ENCODE data around the gene C9. TPM values are rescaled to one million over a fixed set of nuclear protein-coding genes. Genes with fewer than 3 reads are reported as not detected.

C9 gene
- total and polyA plus RNA-seq, 2 of the 4 experiments (the other 2 are of a cell fraction): not detected

DNA sequence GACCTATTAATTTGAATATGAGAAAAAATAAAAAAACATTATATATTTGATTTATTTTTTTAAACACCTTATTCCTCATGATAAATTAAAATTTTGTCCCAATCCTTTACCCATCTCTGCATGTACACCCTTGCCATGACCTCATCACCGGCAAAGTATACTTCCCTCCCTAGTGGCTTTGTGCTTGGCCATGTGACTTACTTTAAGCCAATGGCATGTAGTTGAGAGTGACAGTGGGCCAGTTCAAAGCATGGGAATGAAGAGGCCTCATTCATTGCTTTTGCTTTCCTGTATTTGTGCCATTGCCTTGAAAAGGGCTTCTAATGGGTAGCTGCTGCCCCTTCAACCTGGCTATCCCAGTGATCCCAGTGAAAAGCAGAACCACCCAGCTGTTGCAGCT is 31.2 kb downstream of the C9 start:
- Histone ChIP-seq H3K14ac (replicated peaks; ENCODE audit: low read depth, low read length) (no peak overlapping the region), H2BK20ac (ENCODE audit: low read depth, low read length) (no peak overlapping the region), H3K27me3 (ENCODE audit: control insufficient read depth, insufficient read depth, low read length) (peaks cover 11% of the 10 kb centered on the region; the same call in 1 of the 2 replicates), H3K9me1 (ENCODE audit: insufficient read depth, low read length) (no peaks in the 10 kb centered on the region), H4K20me1 (ENCODE audit: insufficient read depth, low read length) (no peaks in the 10 kb centered on the region), H2AK9ac (replicated peaks; ENCODE audit: low read depth, low read length, poor library complexity) (no peak overlapping the region), H2AFZ (replicated peaks; ENCODE audit: low read length, poor library complexity) (no peak overlapping the region), H3K9ac (ENCODE audit: low read depth, low read length) (no peak overlapping the region), H3K36me3 (ENCODE audit: control insufficient read depth, insufficient read depth, low read length) (no peaks in the 10 kb centered on the region), H3K4me2 (ENCODE audit: low read depth, low read length) (no peak overlapping the region), H3K4me3 (ENCODE audit: insufficient read depth, low read depth, low read length) (no peak overlapping the region), H4K5ac (ENCODE audit: low read depth, low read length) (no peak overlapping the region), H3K23ac (ENCODE audit: low read depth, low read length) (no peak overlapping the region), H2BK120ac (ENCODE audit: low read depth, low read length) (no peak overlapping the region), H2BK15ac (ENCODE audit: low read depth, low read length) (no peak overlapping the region), H3K79me1 (ENCODE audit: low read depth in 1 of 2, low read length in 2 of 2) (no peaks in the 10 kb centered on the region), H3K27ac (ENCODE audit: insufficient read depth, low read length) (no peak overlapping the region), H2BK5ac (ENCODE audit: low read depth, low read length, poor library complexity, severe bottlenecking) (no peak overlapping the region), H3K4me1 (ENCODE audit: control insufficient read depth, insufficient read depth, low read length) (no peaks in the 10 kb centered on the region), H2AK5ac (ENCODE audit: low read depth, low read length) (no peak overlapping the region), H3K18ac (ENCODE audit: low read depth, low read length) (no peak overlapping the region), H3K4ac (ENCODE audit: low read depth, low read length) (no peak overlapping the region), H4K8ac (ENCODE audit: low read depth in 2 of 2, low read length in 2 of 2) (no peak overlapping the region), H3K9me3 (ENCODE audit: control insufficient read depth, insufficient read depth, low read length) (no peaks in the 10 kb centered on the region), H3K56ac (ENCODE audit: extremely low read depth, insufficient read depth, low read length) (no peak overlapping the region), H4K91ac (ENCODE audit: insufficient read depth, low read depth, low read length) (no peak overlapping the region)
- WGBS, 2 experiments (ENCODE audit: extremely low coverage in 2 of 2, insufficient read length in 1 of 2): no CpG with 5 or more reads among the region's 1 CpG
- POLR2A ChIA-PET (ENCODE audit: unreplicated experiment): no interaction called here
- TF ChIP-seq CEBPB (IDR thresholded peaks at IDR 0.05; ENCODE audit: low read depth, low read length): no peak
- TF ChIP-seq CHD1 (IDR thresholded peaks at IDR 0.05; ENCODE audit: low read depth, low read length): no peak
- TF ChIP-seq NFE2L2 (IDR thresholded peaks at IDR 0.05; ENCODE audit: low read depth, low read length): no peak
- no peak for TF ChIP-seq MXI1 (IDR thresholded peaks at IDR 0.05; ENCODE audit: borderline replicate concordance, low read depth, low read length)
- no peak for TF ChIP-seq RCOR1 (IDR thresholded peaks at IDR 0.05; ENCODE audit: insufficient replicate concordance, low read length)
- TF ChIP-seq, protein P1, sequence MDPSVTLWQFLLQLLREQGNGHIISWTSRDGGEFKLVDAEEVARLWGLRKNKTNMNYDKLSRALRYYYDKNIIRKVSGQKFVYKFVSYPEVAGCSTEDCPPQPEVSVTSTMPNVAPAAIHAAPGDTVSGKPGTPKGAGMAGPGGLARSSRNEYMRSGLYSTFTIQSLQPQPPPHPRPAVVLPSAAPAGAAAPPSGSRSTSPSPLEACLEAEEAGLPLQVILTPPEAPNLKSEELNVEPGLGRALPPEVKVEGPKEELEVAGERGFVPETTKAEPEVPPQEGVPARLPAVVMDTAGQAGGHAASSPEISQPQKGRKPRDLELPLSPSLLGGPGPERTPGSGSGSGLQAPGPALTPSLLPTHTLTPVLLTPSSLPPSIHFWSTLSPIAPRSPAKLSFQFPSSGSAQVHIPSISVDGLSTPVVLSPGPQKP (IDR thresholded peaks at IDR 0.05; ENCODE audit: borderline replicate concordance, low read depth, low read length): no peak
- no peak for TF ChIP-seq SMC3 (IDR thresholded peaks at IDR 0.05; ENCODE audit: low read depth, low read length)
- TF ChIP-seq, protein P2, sequence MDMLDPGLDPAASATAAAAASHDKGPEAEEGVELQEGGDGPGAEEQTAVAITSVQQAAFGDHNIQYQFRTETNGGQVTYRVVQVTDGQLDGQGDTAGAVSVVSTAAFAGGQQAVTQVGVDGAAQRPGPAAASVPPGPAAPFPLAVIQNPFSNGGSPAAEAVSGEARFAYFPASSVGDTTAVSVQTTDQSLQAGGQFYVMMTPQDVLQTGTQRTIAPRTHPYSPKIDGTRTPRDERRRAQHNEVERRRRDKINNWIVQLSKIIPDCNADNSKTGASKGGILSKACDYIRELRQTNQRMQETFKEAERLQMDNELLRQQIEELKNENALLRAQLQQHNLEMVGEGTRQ (IDR thresholded peaks at IDR 0.05; ENCODE audit: low read depth, low read length): no peak
- TF ChIP-seq, protein P3, sequence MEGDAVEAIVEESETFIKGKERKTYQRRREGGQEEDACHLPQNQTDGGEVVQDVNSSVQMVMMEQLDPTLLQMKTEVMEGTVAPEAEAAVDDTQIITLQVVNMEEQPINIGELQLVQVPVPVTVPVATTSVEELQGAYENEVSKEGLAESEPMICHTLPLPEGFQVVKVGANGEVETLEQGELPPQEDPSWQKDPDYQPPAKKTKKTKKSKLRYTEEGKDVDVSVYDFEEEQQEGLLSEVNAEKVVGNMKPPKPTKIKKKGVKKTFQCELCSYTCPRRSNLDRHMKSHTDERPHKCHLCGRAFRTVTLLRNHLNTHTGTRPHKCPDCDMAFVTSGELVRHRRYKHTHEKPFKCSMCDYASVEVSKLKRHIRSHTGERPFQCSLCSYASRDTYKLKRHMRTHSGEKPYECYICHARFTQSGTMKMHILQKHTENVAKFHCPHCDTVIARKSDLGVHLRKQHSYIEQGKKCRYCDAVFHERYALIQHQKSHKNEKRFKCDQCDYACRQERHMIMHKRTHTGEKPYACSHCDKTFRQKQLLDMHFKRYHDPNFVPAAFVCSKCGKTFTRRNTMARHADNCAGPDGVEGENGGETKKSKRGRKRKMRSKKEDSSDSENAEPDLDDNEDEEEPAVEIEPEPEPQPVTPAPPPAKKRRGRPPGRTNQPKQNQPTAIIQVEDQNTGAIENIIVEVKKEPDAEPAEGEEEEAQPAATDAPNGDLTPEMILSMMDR (conservative IDR thresholded peaks at IDR 0.05; ENCODE audit: low read depth, low read length): no peak
- TF ChIP-seq RFX5 (IDR thresholded peaks at IDR 0.05; ENCODE audit: low read depth, low read length): no peak
- TF ChIP-seq RAD21 (IDR thresholded peaks at IDR 0.05; ENCODE audit: low read length): no peak
- TF ChIP-seq BHLHE40 (IDR thresholded peaks at IDR 0.05; ENCODE audit: low read depth, low read length): no peak
- no peak for TF ChIP-seq MAZ (IDR thresholded peaks at IDR 0.05; ENCODE audit: borderline replicate concordance, low read depth, low read length)
- TF ChIP-seq FOS (IDR thresholded peaks at IDR 0.05; ENCODE audit: low read depth, low read length): no peak
- no peak for ATAC-seq (ENCODE audit: low read depth)
- CTCF ChIA-PET: no interaction called here
- BruUV-seq (replicated peaks): no TSS peak
- intact Hi-C loops (cut with micrococcal nuclease): no loop called here
- dilution Hi-C loops (cut with HindIII; ENCODE audit: low sequenced_read_pairs, unreplicated experiment): no loop called here
- in situ Hi-C loops (cut with MboI; ENCODE audit: low sequenced_read_pairs): no loop called here
- no peak for DNase-seq
